ENCODE measurements around the gene DHRS3. TPM values are rescaled to one million over a fixed set of nuclear protein-coding genes. Genes with fewer than 3 reads are reported as not detected.
A peak's percentile ranks its signal among the peaks of the same experiment; 100 is the strongest.

Gene DHRS3
- total RNA-seq, 1 experiment from 2014 or later, result 154 TPM

GRCh38 chr1:12617511-12617900 lies 504 bp downstream of the DHRS3 start:
- intact Hi-C loops (cut with micrococcal nuclease; ENCODE audit: unreplicated experiment), result loop anchor here (10.0 kb wide), 1 partner anchor 483 kb away; no protein-coding TSS in a partner anchor
- peaks cover 18% of the 10 kb centered on the region; the same call in 1 of the 2 replicates for H4K20me1 ChIP-seq (ENCODE audit: insufficient read depth)
- peaks cover 28% of the 10 kb centered on the region; the same call in 1 of the 2 replicates for H3F3A ChIP-seq (ENCODE audit: insufficient read depth, low read depth)
- peak overlapping the region; percentile 90 for H3K27ac ChIP-seq
- H3K27me3 ChIP-seq (ENCODE audit: insufficient read depth, low read depth), result no peaks in the 10 kb centered on the region
- ChIA-PET CTCF (no interaction called here), POLR2A (ENCODE audit: unreplicated experiment) (interaction anchor here (0.6 to 1.0 kb wide), 9 partner anchors 23 to 305 kb away, joined by 3 to 35 read pairs (median 11); no protein-coding TSS in a partner anchor)
- H3K9me2 ChIP-seq (ENCODE audit: insufficient read depth), result no peaks in the 10 kb centered on the region
- H3K79me2 ChIP-seq (ENCODE audit: low read depth), result peaks cover 73% of the 10 kb centered on the region
- H3K4me1 ChIP-seq (replicated peaks; ENCODE audit: insufficient read depth), result peaks cover 31% of the 10 kb centered on the region
- no peaks in the 10 kb centered on the region for H3K9me3 ChIP-seq (ENCODE audit: insufficient read depth, low read depth)
- H2AFZ ChIP-seq, result no peak overlapping the region; the same call in 1 of the 2 replicates
- peak overlapping the region; percentile 97 for H3K4me2 ChIP-seq
- DNase-seq, result peak in 1 of 2 experiments; percentile 56
- H3K4me3 ChIP-seq, result peak overlapping the region; percentile 91
- BruUV-seq (replicated peaks), result no TSS peak
- no peak for TF ChIP-seq EZH2 (IDR thresholded peaks at IDR 0.05; ENCODE audit: low read depth)
- no peak for TF ChIP-seq CTCF (conservative IDR thresholded peaks at IDR 0.05)
- peaks cover 20% of the 10 kb centered on the region; the same call in 1 of the 2 replicates for H3K36me3 ChIP-seq (ENCODE audit: low read depth)

- ChIA-PET CTCF (interaction anchor here (0.6 kb wide), 1 partner anchor 12 kb away, joined by 4 read pairs; no protein-coding TSS in a partner anchor), POLR2A (ENCODE audit: unreplicated experiment) (interaction anchor here (0.7 to 0.8 kb wide), 2 partner anchors 19 to 140 kb away, joined by 8 to 13 read pairs; no protein-coding TSS in a partner anchor)
- Histone ChIP-seq H3K36me3 (ENCODE audit: low read depth) (peaks cover 23% of the 10 kb centered on the region; the same call in 1 of the 2 replicates), H3K4me3 (peak overlapping the region; percentile 91), H3K4me2 (peak overlapping the region; percentile 97), H4K20me1 (ENCODE audit: insufficient read depth) (peaks cover 18% of the 10 kb centered on the region; the same call in 1 of the 2 replicates), H3F3A (ENCODE audit: insufficient read depth, low read depth) (peaks cover 33% of the 10 kb centered on the region; the same call in 1 of the 2 replicates), H3K9me3 (ENCODE audit: insufficient read depth, low read depth) (no peaks in the 10 kb centered on the region), H3K79me2 (ENCODE audit: low read depth) (peaks cover 79% of the 10 kb centered on the region), H3K4me1 (replicated peaks; ENCODE audit: insufficient read depth) (peaks cover 38% of the 10 kb centered on the region), H3K27me3 (ENCODE audit: insufficient read depth, low read depth) (no peaks in the 10 kb centered on the region), H3K9me2 (ENCODE audit: insufficient read depth) (no peaks in the 10 kb centered on the region), H2AFZ (no peak overlapping the region), H3K27ac (peak overlapping the region; percentile 90)
- TSS peak; percentile 22 for BruUV-seq (replicated peaks)
- intact Hi-C loops (cut with micrococcal nuclease; ENCODE audit: unreplicated experiment), result loop anchor here (10.0 kb wide), 1 partner anchor 482 kb away; no protein-coding TSS in a partner anchor
- no peak for DNase-seq
- TF ChIP-seq EZH2 (IDR thresholded peaks at IDR 0.05; ENCODE audit: low read depth) (no peak), CTCF (conservative IDR thresholded peaks at IDR 0.05) (no peak)
These were observed 1.2 kb downstream of the DHRS3 start for GRCh38 chr1:12616709-12617373.

- ChIA-PET POLR2A (ENCODE audit: unreplicated experiment) (interaction anchor here (0.8 kb wide), 2 partner anchors 18 to 1665 kb away, joined by 4 to 8 read pairs; no protein-coding TSS in a partner anchor), CTCF (interaction anchor here (0.6 kb wide), 2 partner anchors 11 to 934 kb away, joined by 3 to 4 read pairs; no protein-coding TSS in a partner anchor)
- H3K27me3 ChIP-seq (ENCODE audit: insufficient read depth, low read depth), result no peaks in the 10 kb centered on the region
- intact Hi-C loops (cut with micrococcal nuclease; ENCODE audit: unreplicated experiment), result loop anchor here (10.0 kb wide), 1 partner anchor 481 kb away; no protein-coding TSS in a partner anchor
- no peak overlapping the region for H2AFZ ChIP-seq
- peaks cover 35% of the 10 kb centered on the region; the same call in 1 of the 2 replicates for H3F3A ChIP-seq (ENCODE audit: insufficient read depth, low read depth)
- H3K4me2 ChIP-seq, result peak overlapping the region; percentile 97
- TF ChIP-seq EZH2 (IDR thresholded peaks at IDR 0.05; ENCODE audit: low read depth) (no peak), CTCF (conservative IDR thresholded peaks at IDR 0.05) (no peak)
- peaks cover 38% of the 10 kb centered on the region for H3K4me1 ChIP-seq (replicated peaks; ENCODE audit: insufficient read depth)
- H3K4me3 ChIP-seq, result peak overlapping the region; percentile 91
- no TSS peak for BruUV-seq (replicated peaks)
- DNase-seq, result peak; percentile 37 to 59
- peaks cover 85% of the 10 kb centered on the region for H3K79me2 ChIP-seq (ENCODE audit: low read depth)
- H3K36me3 ChIP-seq (ENCODE audit: low read depth), result peaks cover 28% of the 10 kb centered on the region
- peaks cover 18% of the 10 kb centered on the region; the same call in 1 of the 2 replicates for H4K20me1 ChIP-seq (ENCODE audit: insufficient read depth)
- H3K9me2 ChIP-seq (ENCODE audit: insufficient read depth), result no peaks in the 10 kb centered on the region
- peak overlapping the region; percentile 90 for H3K27ac ChIP-seq
- H3K9me3 ChIP-seq (ENCODE audit: insufficient read depth, low read depth), result no peaks in the 10 kb centered on the region
These were observed 1.9 kb downstream of the DHRS3 start for GRCh38 chr1:12615865-12616708.

All from PC-9 (cell line).